RWPE2 (cell line): Measurements from ENCODE around the gene KCNJ1.

Experiments used
- ATAC-seq: fragments of 200-7000 bp; cut with Tn5 transposase; 3 replicates; pipeline ENCODE4 v1.9.1; 2021; ENCODE audit warnings: low read depth
- DNase-seq: peaks from one replicate; pipeline ENCODE4 v3.0.0-alpha.2; 2020; ENCODE audit warnings: low spot score
- H3K27ac ChIP-seq: fragments of 450-650 bp; 2 replicates; pipeline ENCODE4 v1.5.1; 2017; ENCODE audit warnings: mild to moderate bottlenecking; ENCODE audit not compliant: poor library complexity, severe bottlenecking
- H3K27me3 ChIP-seq: fragments of 250-450 bp; sonication (Bioruptor Pico); 2 replicates; pipeline ENCODE4 v1.5.1; 2021; ENCODE audit warnings: mild to moderate bottlenecking, moderate library complexity; ENCODE audit not compliant: insufficient read depth, poor library complexity, severe bottlenecking
- H3K36me3 ChIP-seq: fragments of 250-450 bp; sonication (Bioruptor Pico); 2 replicates; pipeline ENCODE4 v1.5.1; 2020; ENCODE audit warnings: low read depth, mild to moderate bottlenecking, moderate library complexity
- H3K4me1 ChIP-seq: fragments of 250-450 bp; sonication (Bioruptor Pico); 2 replicates; pipeline ENCODE4 v1.5.1; 2021; ENCODE audit warnings: mild to moderate bottlenecking, moderate library complexity; ENCODE audit not compliant: insufficient read depth, poor library complexity, severe bottlenecking
- H3K4me3 ChIP-seq: fragments of 250-450 bp; sonication (Bioruptor Pico); 2 replicates; pipeline ENCODE4 v1.5.1; 2021; ENCODE audit warnings: mild to moderate bottlenecking, moderate library complexity; ENCODE audit not compliant: severe bottlenecking
- H3K9me3 ChIP-seq: fragments of 250-450 bp; sonication (Bioruptor Pico); 2 replicates; pipeline ENCODE4 v1.5.1; 2021; ENCODE audit warnings: mild to moderate bottlenecking, moderate library complexity; ENCODE audit not compliant: severe bottlenecking
- CTCF ChIP-seq: fragments of 450-650 bp; IDR thresholded peaks from one replicate; pipeline ENCODE4 v1.5.1; 2017; ENCODE audit warnings: mild to moderate bottlenecking, moderate library complexity; ENCODE audit not compliant: poor library complexity, severe bottlenecking

The KCNJ1 gene

DNA sequence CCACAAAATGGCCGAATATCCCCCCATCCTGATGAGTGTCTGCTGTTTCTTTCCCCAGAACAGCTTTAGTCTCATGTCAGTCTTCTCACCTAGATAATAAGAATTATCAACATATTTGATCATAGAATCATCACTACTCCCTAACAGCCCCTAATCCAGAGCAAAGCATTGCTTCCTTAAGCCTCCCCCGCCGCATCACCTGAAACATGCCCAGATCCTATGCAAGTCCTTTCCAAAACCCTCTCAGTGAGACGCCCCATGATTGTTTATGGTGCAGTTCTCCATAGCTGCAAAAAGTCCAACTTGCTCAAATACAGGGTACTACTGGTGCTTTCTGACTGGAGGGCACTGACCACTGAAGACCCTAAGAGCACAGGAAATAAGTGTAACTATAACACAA is 20.1 kb downstream of the KCNJ1 start:
- TF ChIP-seq CTCF, result no peak
- ATAC-seq, result no peak
- H3K4me3 ChIP-seq, result no peak overlapping the region
- no peaks in the 10 kb centered on the region for H3K9me3 ChIP-seq
- H3K27ac ChIP-seq, result no peak overlapping the region
- no peak for DNase-seq
- no peaks in the 10 kb centered on the region for H3K36me3 ChIP-seq
- H3K27me3 ChIP-seq, result no peaks in the 10 kb centered on the region
- H3K4me1 ChIP-seq, result no peaks in the 10 kb centered on the region

DNA sequence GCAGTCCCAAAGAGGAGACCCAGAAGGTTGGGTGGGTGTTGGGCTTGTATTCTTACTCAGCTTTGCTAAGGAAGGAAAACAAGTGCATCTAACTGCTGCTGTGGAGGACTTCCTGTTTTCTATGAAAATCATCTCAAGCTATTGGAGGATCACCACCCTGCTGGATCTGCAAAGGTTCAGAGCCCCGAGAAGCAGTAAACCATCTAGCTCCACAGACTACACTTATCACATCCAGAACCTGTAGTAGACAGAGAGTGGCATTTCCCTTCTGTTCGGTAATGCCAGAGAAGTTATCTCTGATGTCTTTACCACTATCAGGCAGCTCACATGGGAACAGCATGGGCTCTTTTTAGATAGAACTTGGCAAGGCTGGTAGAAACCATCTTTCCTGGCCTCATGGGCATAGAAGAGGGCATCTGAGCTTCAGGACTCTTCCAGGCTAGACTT is 21.7 kb downstream of the KCNJ1 start:
- H3K27me3 ChIP-seq, result no peaks in the 10 kb centered on the region
- ATAC-seq (no peak), DNase-seq (no peak)
- H3K36me3 ChIP-seq, result no peaks in the 10 kb centered on the region
- no peak overlapping the region for H3K27ac ChIP-seq
- no peak for TF ChIP-seq CTCF
- no peaks in the 10 kb centered on the region for H3K9me3 ChIP-seq
- no peak overlapping the region for H3K4me3 ChIP-seq
- H3K4me1 ChIP-seq, result no peaks in the 10 kb centered on the region

- H3K9me3 ChIP-seq, result no peaks in the 10 kb centered on the region
- no peak overlapping the region for H3K27ac ChIP-seq
- ATAC-seq, result no peak
- TF ChIP-seq CTCF, result no peak
- H3K27me3 ChIP-seq, result no peaks in the 10 kb centered on the region
- no peak for DNase-seq
- no peak overlapping the region for H3K4me3 ChIP-seq
- H3K36me3 ChIP-seq, result no peaks in the 10 kb centered on the region
- H3K4me1 ChIP-seq, result no peaks in the 10 kb centered on the region
Measured at GRCh38 chr11:128843198-128843785, 23.8 kb downstream of the KCNJ1 start.

- H3K9me3 ChIP-seq, result no peaks in the 10 kb centered on the region
Measured at GRCh38 chr11:128841461-128842072, 25.5 kb downstream of the KCNJ1 start.

More at GRCh38 chr11:128841461-128842072, 25.5 kb downstream of the KCNJ1 start:
- Histone ChIP-seq H3K36me3 (no peaks in the 10 kb centered on the region), H3K27me3 (no peaks in the 10 kb centered on the region), H3K27ac (no peak overlapping the region), H3K4me1 (no peaks in the 10 kb centered on the region), H3K4me3 (no peak overlapping the region)
- DNase-seq, result no peak
- ATAC-seq, result no peak
- no peak for TF ChIP-seq CTCF
